ENCODE data around the gene RHNO1.

- peak; percentile 70 for TF ChIP-seq CTCF (IDR thresholded peaks at IDR 0.05; ENCODE audit: poor library complexity, severe bottlenecking)
- no peak for TF ChIP-seq POLR2AphosphoS5 (IDR thresholded peaks at IDR 0.05)
- no peak for TF ChIP-seq EP300 (conservative IDR thresholded peaks at IDR 0.05; ENCODE audit: poor library complexity, severe bottlenecking)
- TF ChIP-seq REST (IDR thresholded peaks at IDR 0.05; ENCODE audit: borderline replicate concordance): no peak
These were observed 23.4 kb upstream of the RHNO1 start for GRCh38 chr12:2853626-2854025.
